Mammary epithelial cell (primary cell): Measurements from ENCODE around the gene COL27A1.

Experiments used
- CTCF ChIP-seq, 2 donors: IDR thresholded peaks in 1 of 2; conservative IDR thresholded peaks in 1 of 2; 2 replicates each; pipeline ENCODE4 v1.5.1; 2011 to 2012; ENCODE audit warnings: inconsistent platforms in 2 of 2, low read length in 2 of 2, mild to moderate bottlenecking in 2 of 2, control low read depth in 1 of 2, low read depth in 1 of 2; ENCODE audit not compliant: insufficient read depth in 1 of 2; ENCODE audit errors: extremely low read depth in 1 of 2
- EZH2 ChIP-seq: IDR thresholded peaks from 2 replicates; pipeline ENCODE4 v1.6.1; 2012; ENCODE audit warnings: low read length, inconsistent platforms, borderline replicate concordance

GRCh38 chr9:114186605-114187289, 31.4 kb downstream of the COL27A1 start:
- TF ChIP-seq CTCF (conservative IDR thresholded peaks at IDR 0.05 in 1 of 2, IDR thresholded peaks at IDR 0.05 in 1 of 2; ENCODE audit: extremely low read depth in 1 of 2, insufficient read depth in 1 of 2, low read depth in 1 of 2, low read length in 2 of 2) (no peak), EZH2 (no peak)
